ENCODE data around the gene CLIC3.

The CLIC3 gene

GRCh38 chr9:137019891-137020683, 23.7 kb upstream of the CLIC3 start:
- Histone ChIP-seq H3K4me3 (no peak overlapping the region), H3K27ac (no peak overlapping the region)

- H3K4me3 ChIP-seq = no peak overlapping the region
- H3K27ac ChIP-seq = no peak overlapping the region
Observed at GRCh38 chr9:137018761-137019559, 22.6 kb upstream of the CLIC3 start.

GRCh38 chr9:137017791-137018497, 21.6 kb upstream of the CLIC3 start:
- Histone ChIP-seq H3K4me3 (no peak overlapping the region), H3K27ac (no peak overlapping the region)

GRCh38 chr9:137017071-137017470, 20.7 kb upstream of the CLIC3 start:
- no peak overlapping the region for H3K27ac ChIP-seq
- no peak overlapping the region for H3K4me3 ChIP-seq

GRCh38 chr9:137016436-137016835, 20.1 kb upstream of the CLIC3 start:
- Histone ChIP-seq H3K27ac (no peak overlapping the region), H3K4me3 (no peak overlapping the region)

- Histone ChIP-seq H3K27ac (no peak overlapping the region), H3K4me3 (no peak overlapping the region)
Observed at GRCh38 chr9:137015976-137016375, 19.6 kb upstream of the CLIC3 start.

GRCh38 chr9:137015540-137015930, 19.2 kb upstream of the CLIC3 start:
- H3K27ac ChIP-seq = no peak overlapping the region
- no peak overlapping the region for H3K4me3 ChIP-seq

- Histone ChIP-seq H3K4me3 (no peak overlapping the region), H3K27ac (no peak overlapping the region)
Observed at GRCh38 chr9:137014776-137015539, 18.6 kb upstream of the CLIC3 start.

GRCh38 chr9:137014166-137014565, 17.8 kb upstream of the CLIC3 start:
- Histone ChIP-seq H3K27ac (no peak overlapping the region), H3K4me3 (no peak overlapping the region)

- no peak overlapping the region for H3K4me3 ChIP-seq
- no peak overlapping the region for H3K27ac ChIP-seq
Observed at GRCh38 chr9:137013571-137013940, 17.2 kb upstream of the CLIC3 start.

GRCh38 chr9:137012694-137013570, 16.6 kb upstream of the CLIC3 start:
- Histone ChIP-seq H3K27ac (no peak overlapping the region), H3K4me3 (no peak overlapping the region)

GRCh38 chr9:137011907-137012675, 15.7 kb upstream of the CLIC3 start:
- H3K27ac ChIP-seq = no peak overlapping the region
- H3K4me3 ChIP-seq = no peak overlapping the region

- Histone ChIP-seq H3K4me3 (no peak overlapping the region), H3K27ac (no peak overlapping the region)
Observed at GRCh38 chr9:137011156-137011555, 14.8 kb upstream of the CLIC3 start.

- no peak overlapping the region for H3K27ac ChIP-seq
- H3K4me3 ChIP-seq = no peak overlapping the region
Observed at GRCh38 chr9:137009938-137010732, 13.8 kb upstream of the CLIC3 start.

- Histone ChIP-seq H3K4me3 (no peak overlapping the region), H3K27ac (no peak overlapping the region)
Observed at GRCh38 chr9:137009217-137009616, 12.8 kb upstream of the CLIC3 start.

- Histone ChIP-seq H3K4me3 (no peak overlapping the region), H3K27ac (no peak overlapping the region)
Observed at GRCh38 chr9:137008312-137008711, 11.9 kb upstream of the CLIC3 start.

- no peak overlapping the region for H3K27ac ChIP-seq
- no peak overlapping the region for H3K4me3 ChIP-seq
Observed at GRCh38 chr9:137007816-137008270, 11.5 kb upstream of the CLIC3 start.
